Ectodermal cell (in vitro differentiated cells): ENCODE data around the gene MAP1B.

Experiments
- H3K27ac ChIP-seq: 2 replicates; pipeline ENCODE4 v1.7.0; 2013; ENCODE audit warnings: mild to moderate bottlenecking, low read depth, low read length; ENCODE audit not compliant: insufficient read depth, poor library complexity, severe bottlenecking
- H3K27me3 ChIP-seq: 2 replicates; pipeline ENCODE4 v1.7.0; 2013; ENCODE audit warnings: mild to moderate bottlenecking, low read length; ENCODE audit not compliant: insufficient read depth, control insufficient read depth, poor library complexity, severe bottlenecking
- H3K36me3 ChIP-seq: one replicate; pipeline ENCODE4 v1.7.0; 2013; ENCODE audit warnings: low read length; ENCODE audit not compliant: control insufficient read depth, insufficient read depth
- H3K4me1 ChIP-seq: one replicate; pipeline ENCODE4 v1.7.0; 2013; ENCODE audit warnings: low read length; ENCODE audit not compliant: control insufficient read depth, insufficient read depth
- H3K4me3 ChIP-seq: 2 replicates; pipeline ENCODE4 v1.7.0; 2013; ENCODE audit warnings: low read depth, low read length, control low read depth; ENCODE audit not compliant: insufficient read depth
- H3K9me3 ChIP-seq: 2 replicates; pipeline ENCODE4 v1.7.0; 2013; ENCODE audit warnings: mild to moderate bottlenecking, low read length, moderate library complexity; ENCODE audit not compliant: control insufficient read depth
- WGBS, 2 experiments: methylation state at CpG; one replicate each; pipeline ENCODE4 v1.1.7; 2013; ENCODE audit warnings: missing lambda C conversion rate in 2 of 2; 5-methylcytosine and 5-hydroxymethylcytosine counted together

The MAP1B gene

DNA sequence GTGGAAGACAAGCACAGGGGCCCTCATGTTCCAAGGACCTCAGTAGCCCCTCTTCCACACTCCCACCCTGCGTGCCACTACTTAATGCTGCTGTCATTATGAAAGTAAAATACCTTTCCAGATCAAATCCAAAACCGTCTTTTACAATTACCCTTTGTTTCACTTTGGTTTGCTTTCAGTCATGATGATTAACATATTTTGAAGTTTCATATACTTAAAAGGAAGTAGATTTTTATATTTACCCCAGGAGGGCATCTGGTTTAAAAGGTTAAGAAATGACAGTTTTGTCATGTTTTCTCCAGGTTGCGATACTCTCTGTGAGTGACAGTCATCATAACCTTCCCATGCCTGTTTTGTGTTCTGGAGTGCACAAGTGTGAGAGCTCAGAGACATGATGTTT, 13.5 kb upstream of the MAP1B start:
- no peak overlapping the region for H3K27ac ChIP-seq
- no peaks in the 10 kb centered on the region for H3K36me3 ChIP-seq
- H3K9me3 ChIP-seq: no peaks in the 10 kb centered on the region
- no peaks in the 10 kb centered on the region for H3K27me3 ChIP-seq
- WGBS, 2 experiments: 92 to 99% methylated on average over 3 of the region's 3 CpGs
- no peak overlapping the region for H3K4me3 ChIP-seq
- H3K4me1 ChIP-seq: no peaks in the 10 kb centered on the region

DNA sequence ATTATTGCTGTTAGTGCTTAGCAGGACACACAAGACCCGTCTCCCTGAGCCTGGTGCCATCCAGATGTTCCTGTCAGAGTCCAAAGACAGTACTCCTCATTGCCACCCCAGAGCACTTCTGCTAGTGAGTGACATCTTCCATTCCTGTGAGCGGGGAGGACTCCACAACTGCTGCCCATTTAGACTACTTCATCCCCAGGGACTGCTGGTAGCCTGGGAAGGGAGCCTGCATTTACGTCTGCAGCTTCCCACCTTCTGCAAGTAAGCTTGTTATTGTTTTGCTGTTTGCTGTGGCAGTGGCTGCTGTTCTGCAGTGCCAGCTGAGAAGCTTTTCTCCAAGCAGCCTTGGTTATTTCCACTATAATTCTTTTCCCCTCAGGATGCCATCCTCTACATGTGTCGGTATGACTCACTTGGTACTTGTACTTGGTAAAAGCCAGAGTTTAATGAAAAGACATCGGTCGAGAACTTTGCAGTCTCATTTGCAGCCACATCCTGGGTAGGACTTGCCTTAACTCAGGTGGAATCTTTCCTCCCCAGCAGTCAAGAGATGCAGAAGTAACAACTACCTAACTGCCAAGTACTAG, 10.6 kb upstream of the MAP1B start:
- no peak overlapping the region for H3K27ac ChIP-seq
- H3K4me3 ChIP-seq: no peak overlapping the region
- H3K9me3 ChIP-seq: no peaks in the 10 kb centered on the region
- H3K27me3 ChIP-seq: no peaks in the 10 kb centered on the region
- H3K4me1 ChIP-seq: no peaks in the 10 kb centered on the region
- 71 to 74% methylated on average over 6 of the region's 6 CpGs for WGBS, 2 experiments
- no peaks in the 10 kb centered on the region for H3K36me3 ChIP-seq

DNA sequence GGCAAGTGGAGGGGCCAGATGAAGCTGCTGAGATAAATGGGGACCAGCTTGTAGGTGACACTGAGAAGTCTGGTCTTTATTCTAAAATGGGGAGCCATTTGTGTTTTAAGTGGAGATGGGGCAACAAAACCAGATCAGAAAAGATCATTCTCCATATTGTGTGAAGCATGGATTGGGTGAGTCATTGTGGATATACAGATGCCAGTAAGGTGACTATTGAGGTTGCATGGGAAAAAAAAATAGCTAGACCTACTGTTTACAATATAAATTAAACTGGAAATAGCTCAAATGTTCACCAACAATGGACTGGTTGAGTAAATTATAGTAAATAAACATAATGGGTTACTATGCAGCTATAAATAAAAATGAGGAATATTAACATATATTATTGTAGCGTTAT, 5.4 kb upstream of the MAP1B start:
- Histone ChIP-seq H3K36me3 (no peaks in the 10 kb centered on the region), H3K4me1 (no peaks in the 10 kb centered on the region), H3K9me3 (no peaks in the 10 kb centered on the region), H3K27ac (no peak overlapping the region), H3K4me3 (no peak overlapping the region), H3K27me3 (no peaks in the 10 kb centered on the region)
- WGBS, 2 experiments: no CpG with 5 or more reads among the region's 1 CpG

DNA sequence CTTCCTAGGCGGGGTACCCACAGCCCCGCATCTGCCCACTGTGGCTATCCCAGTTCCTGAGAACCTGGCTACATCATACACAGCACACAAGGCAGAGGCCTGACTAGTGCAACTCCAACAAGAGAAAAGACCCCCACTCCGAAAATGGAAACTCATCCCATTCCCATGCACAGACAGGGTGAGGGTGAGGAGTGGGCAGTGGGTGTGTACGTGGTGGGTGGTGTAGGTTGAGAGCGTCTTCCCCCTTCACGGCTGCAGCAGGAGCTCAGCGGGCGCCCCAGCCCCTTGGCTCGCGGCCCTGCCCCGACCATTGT, 501 bp upstream of the MAP1B start:
- peak overlapping the region; percentile 78 for H3K4me3 ChIP-seq
- H3K27ac ChIP-seq: peak overlapping the region; percentile 90
- 9 to 10% methylated on average over 11 of the region's 11 CpGs for WGBS, 2 experiments
- peaks cover 7% of the 10 kb centered on the region for H3K36me3 ChIP-seq
- H3K9me3 ChIP-seq: no peaks in the 10 kb centered on the region
- peaks cover 10% of the 10 kb centered on the region for H3K4me1 ChIP-seq
- no peaks in the 10 kb centered on the region for H3K27me3 ChIP-seq

DNA sequence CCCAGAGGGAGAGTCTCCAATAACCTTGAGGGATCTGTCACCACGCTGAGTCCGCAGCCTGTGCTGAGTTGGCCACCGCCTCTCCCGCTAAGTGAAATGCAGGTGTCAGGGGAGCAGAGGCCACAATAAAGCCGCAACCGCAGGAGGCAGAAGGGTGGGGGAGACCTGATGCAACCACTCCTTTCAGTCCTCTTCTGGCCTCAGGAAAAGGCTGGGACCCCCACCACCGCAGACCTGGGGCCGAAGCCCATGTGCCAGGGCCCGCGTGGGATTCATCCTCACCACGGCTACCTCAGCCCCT, 576 bp downstream of the MAP1B start:
- Histone ChIP-seq H3K27me3 (no peaks in the 10 kb centered on the region), H3K27ac (peak overlapping the region; percentile 90), H3K36me3 (peaks cover 7% of the 10 kb centered on the region), H3K4me3 (peak overlapping the region; percentile 78), H3K4me1 (peaks cover 16% of the 10 kb centered on the region), H3K9me3 (no peaks in the 10 kb centered on the region)
- 0 to 1% methylated on average over 11 of the region's 11 CpGs for WGBS, 2 experiments

DNA sequence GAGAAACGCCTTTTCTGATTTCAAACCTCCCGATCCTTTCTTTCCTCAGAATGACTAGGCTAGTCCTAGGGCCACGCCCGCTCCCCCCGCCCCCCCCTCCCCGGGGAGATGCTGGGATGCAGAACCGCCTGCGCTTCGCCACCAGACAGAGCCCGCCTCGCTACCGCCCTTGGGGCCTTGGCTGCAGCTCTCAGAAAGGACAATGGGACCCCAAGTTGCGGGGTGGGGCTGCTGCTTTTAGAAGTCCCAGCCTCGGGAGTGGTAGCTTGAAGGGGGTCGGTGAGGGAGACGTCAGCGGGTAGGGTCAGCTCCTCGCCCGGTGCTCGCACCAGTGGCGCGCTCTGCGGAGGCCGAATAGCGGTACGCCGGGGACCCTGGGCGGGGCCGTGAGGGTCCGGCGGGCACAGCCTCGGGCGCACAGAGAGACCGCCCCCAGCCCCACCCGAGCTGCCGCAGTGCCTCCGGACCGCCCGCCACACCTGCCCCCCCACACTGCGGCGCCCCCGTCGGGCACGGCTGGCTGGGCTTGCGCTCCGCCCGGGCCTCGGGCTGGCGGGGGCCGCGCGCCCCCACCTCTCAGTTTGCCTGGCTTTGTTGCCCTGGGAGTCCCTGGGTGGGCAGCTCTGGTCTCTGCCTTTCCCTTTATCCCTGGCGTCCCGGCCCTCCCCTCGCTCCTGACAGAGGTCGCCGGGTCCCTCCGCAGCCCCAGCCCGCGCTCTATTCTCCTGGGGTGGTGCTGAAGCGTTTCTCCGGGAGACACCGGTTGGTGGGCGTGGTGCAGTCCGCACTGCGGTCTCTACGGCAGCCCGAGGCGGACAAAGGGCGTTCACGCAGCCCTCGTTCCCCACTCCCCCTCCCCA, 1.2 kb downstream of the MAP1B start:
- peaks cover 18% of the 10 kb centered on the region for H3K4me1 ChIP-seq
- no peaks in the 10 kb centered on the region for H3K9me3 ChIP-seq
- H3K27me3 ChIP-seq: no peaks in the 10 kb centered on the region
- peak overlapping the region; percentile 90 for H3K27ac ChIP-seq
- H3K36me3 ChIP-seq: peaks cover 7% of the 10 kb centered on the region
- WGBS, 2 experiments: 0% methylated on average over 71 to 72 of the region's 72 CpGs
- H3K4me3 ChIP-seq: peak overlapping the region; percentile 78

DNA sequence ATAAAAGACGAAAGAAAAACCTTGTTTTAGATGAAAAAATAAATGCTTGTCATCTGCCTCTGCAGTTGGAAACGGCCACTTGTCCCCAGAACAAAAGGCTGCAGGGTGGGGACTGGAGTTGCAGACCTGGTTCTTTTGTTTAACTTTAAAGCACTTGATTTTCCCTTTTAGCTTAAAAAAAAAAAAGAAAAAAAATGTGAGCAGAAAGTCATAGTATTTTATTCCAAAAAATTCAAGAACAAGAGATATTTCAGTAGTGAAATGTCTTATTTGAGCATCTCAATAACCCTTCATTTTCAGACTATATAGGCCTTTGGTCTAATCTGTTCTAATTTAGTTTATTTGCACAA, 1.8 kb downstream of the MAP1B start:
- H3K9me3 ChIP-seq: no peaks in the 10 kb centered on the region
- peak overlapping the region; percentile 90 for H3K27ac ChIP-seq
- WGBS, 2 experiments: 0% methylated on average over 2 of the region's 2 CpGs
- H3K27me3 ChIP-seq: no peaks in the 10 kb centered on the region
- peaks cover 18% of the 10 kb centered on the region for H3K4me1 ChIP-seq
- peaks cover 7% of the 10 kb centered on the region for H3K36me3 ChIP-seq
- H3K4me3 ChIP-seq: peak overlapping the region; percentile 78

DNA sequence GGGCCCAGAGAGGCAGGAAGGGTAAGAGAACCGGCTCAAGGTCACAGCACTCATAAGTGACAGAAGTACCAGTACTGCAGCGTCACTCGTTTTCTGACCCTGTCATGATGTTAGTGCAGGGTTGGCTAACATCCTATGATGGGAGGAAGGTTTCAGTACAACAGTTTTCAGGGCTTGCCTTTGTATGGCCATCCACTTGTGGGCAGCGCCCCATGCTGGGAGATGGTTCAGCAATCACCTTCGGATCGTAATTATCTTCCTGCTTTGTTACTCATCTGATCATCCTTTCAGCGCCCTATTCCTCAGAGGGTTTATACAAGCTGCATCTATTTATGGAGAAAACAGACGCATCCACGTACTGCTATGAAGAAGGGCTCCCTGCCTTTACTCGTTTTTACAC, 2.4 kb downstream of the MAP1B start:
- Histone ChIP-seq H3K36me3 (peaks cover 7% of the 10 kb centered on the region), H3K27me3 (no peaks in the 10 kb centered on the region), H3K9me3 (no peaks in the 10 kb centered on the region), H3K27ac (no peak overlapping the region), H3K4me3 (peak overlapping the region; percentile 78), H3K4me1 (peaks cover 18% of the 10 kb centered on the region)
- 57 to 66% methylated on average over 10 of the region's 10 CpGs for WGBS, 2 experiments

DNA sequence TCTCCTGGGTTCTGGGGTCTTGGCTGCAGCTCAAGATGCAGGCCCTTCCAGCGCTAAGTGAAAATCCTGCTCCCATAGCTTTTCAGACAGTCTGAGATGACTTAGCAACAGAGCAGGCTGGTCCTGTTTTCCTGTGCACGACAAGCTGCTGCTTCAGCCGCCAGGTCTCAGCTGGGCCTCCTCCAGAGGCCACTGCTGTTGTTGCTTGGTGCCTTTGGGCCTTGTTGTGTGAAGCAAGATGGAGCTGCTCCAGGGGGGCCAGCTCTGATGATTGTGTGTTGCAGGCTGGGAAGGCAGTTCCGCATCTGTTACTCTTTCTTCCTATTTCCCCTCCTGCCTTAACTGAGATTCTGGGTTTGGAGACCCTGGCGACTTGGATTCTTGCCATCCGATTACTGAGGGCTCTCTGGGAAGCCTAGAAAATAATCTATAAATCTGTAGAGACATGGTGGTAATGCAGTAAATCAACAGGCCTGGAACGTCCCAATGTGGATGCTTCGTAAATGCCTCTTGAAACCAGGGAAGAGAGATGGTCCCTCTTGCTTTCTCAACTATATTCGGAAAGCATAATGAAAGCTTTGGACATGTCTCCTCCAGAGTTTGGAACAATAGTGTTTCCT, 3.2 kb downstream of the MAP1B start:
- Histone ChIP-seq H3K9me3 (no peaks in the 10 kb centered on the region), H3K4me1 (peaks cover 18% of the 10 kb centered on the region), H3K27me3 (no peaks in the 10 kb centered on the region), H3K4me3 (peak overlapping the region; percentile 78), H3K36me3 (peaks cover 14% of the 10 kb centered on the region), H3K27ac (peak overlapping the region; percentile 47)
- WGBS, 2 experiments: 78 to 83% methylated on average over 9 of the region's 9 CpGs

DNA sequence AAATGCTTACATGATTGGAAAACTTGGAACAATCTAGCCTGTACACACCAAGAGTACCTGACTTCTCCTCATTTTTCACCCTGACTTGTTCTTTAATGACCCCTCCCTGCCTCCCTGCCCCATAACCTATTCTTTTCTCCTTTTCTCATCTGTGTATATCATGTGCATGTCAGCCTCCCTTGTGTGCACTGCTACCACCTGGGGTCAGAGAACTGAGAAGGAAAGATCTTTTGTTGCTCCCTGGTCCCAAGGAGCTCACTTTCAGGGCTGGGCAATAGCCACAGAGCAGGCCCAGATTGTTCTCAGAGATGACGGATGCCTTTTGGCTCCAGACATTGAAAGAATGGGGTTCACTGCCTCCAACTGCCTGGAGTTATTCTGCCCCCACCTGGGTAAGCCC, 5.1 kb downstream of the MAP1B start:
- 52 to 62% methylated on average over 1 of the region's 1 CpG for WGBS, 2 experiments
- H3K36me3 ChIP-seq: peaks cover 32% of the 10 kb centered on the region
- H3K4me1 ChIP-seq: peaks cover 18% of the 10 kb centered on the region
- H3K4me3 ChIP-seq: no peak overlapping the region
- H3K9me3 ChIP-seq: no peaks in the 10 kb centered on the region
- H3K27ac ChIP-seq: peak overlapping the region; percentile 19
- H3K27me3 ChIP-seq: no peaks in the 10 kb centered on the region
